NOMO-1 (cell line): ENCODE data around the gene ANKS1B.
A peak's percentile ranks its signal among the peaks of the same experiment; 100 is the strongest.
"Not testable (repeated sequence)": the region's sequence is repeated elsewhere in the genome, so short reads cannot be mapped to it uniquely, and the experiment has no call there.

ENCODE experiments used
- DNase-seq, 2 experiments: peaks; one replicate each; lab custom pipeline; 2025; ENCODE audit not compliant: unreplicated experiment in 2 of 2; lab: John Stamatoyannopoulos, UW

The ANKS1B gene

DNA sequence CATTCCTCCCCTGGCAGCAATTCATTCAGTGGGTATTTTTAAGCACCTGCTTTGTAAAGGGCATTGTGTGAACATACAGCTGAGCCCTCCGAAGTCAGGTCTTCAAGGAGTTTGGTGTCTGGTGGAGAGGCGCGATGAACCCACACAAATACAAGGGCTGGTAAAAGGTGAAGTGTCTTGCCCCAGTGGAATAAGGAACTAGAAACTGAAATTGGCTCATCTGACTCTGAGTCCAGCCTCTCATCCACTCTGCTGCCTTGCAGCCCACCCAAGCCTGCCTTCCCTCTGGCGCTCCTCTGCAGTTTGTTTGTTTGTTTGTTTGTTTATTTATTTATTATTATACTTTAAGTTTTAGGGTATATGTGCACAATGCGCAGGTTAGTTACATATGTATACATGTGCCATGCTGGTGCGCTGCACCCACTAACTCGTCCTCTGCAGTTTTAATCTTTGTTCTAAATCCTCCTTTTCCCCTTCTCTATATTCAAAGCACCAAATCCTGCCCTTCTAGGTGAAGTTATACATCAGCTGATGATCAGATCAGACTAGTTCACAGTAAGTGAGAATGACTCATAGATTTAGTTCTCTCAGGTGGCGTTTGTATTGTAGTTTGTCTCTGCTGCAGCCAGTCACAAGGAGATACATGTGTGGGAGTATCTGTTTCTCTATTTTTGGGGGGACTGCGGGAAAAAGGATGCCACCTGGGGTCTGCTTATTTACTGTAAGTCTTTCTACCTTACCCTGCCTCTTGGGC is 945.2 kb downstream of the ANKS1B start:
- peak; percentile 66 to 74 for DNase-seq

- no peak for DNase-seq
Observed at GRCh38 chr12:99036566-99036965, 948.2 kb downstream of the ANKS1B start.

- DNase-seq, result no peak
Observed at GRCh38 chr12:99035803-99036202, 948.9 kb downstream of the ANKS1B start.

- not testable (repeated sequence) for DNase-seq
Observed at GRCh38 chr12:99034201-99034600, 950.5 kb downstream of the ANKS1B start.

- no peak for DNase-seq
Observed at GRCh38 chr12:99029511-99030271, 955.0 kb downstream of the ANKS1B start.

- DNase-seq, result peak; percentile 9 to 60
Observed at GRCh38 chr12:99027461-99027860, 957.3 kb downstream of the ANKS1B start.

- no peak for DNase-seq
Observed at GRCh38 chr12:99027055-99027393, 957.7 kb downstream of the ANKS1B start.

- peak; percentile 44 to 91 for DNase-seq
Observed at GRCh38 chr12:99026332-99027054, 958.2 kb downstream of the ANKS1B start.

GRCh38 chr12:99024870-99025269 is 959.9 kb downstream of the ANKS1B start:
- no peak for DNase-seq

DNA sequence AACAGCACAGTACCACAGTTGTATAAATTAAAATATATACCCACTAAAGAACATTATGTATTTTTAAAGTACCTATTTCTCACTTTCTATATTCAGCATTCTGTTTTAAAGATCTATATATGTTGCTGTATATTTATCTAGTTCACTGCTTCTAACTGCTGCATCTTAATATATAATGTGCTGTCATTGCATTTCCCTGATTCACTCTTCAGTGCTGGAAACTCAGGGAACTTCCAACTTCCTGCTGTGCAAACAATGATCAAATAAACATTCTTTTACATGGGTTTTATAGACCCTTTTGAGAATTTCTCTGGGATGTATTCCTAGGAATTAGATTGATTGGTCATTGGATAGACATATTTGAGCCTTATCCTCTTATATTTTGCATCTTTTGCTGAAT is 960.5 kb downstream of the ANKS1B start:
- no peak for DNase-seq

- DNase-seq, result peak in 1 of 2 experiments; percentile 9
Observed at GRCh38 chr12:99020871-99021270, 963.9 kb downstream of the ANKS1B start.

GRCh38 chr12:99019798-99020197 is 964.9 kb downstream of the ANKS1B start:
- no peak for DNase-seq

- no peak for DNase-seq
Observed at GRCh38 chr12:99017971-99018370, 966.8 kb downstream of the ANKS1B start.

DNA sequence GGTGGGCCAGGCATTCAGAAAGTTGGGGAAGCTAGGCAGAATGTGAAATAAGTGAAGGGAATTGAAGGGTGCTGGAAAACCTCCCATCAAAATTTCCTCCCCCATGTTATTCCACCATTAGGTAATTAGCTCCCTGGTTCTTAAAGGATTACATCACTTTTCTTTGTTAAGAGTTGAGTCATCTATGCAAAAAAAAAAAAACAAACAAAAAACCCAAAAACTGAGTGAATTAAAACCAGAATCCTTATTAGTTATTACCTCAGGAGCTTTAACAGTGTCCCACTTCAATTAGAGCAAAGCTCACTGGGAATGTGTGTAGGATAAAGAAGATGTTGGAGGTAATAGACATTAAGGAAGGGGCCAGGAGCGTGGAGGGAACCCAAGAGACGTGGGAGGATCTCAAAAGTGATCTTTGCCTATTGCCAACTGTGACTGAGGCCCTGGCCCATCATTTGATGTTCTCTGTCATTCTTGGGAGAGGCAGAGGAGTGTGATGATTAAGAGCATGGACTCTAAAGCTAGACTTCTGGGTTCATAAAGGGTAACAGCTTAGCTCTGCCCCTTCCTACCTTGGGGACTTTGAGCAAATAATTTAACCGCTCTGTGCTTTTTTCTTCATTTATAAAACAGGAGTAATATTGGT is 975.0 kb downstream of the ANKS1B start:
- DNase-seq, result no peak

DNA sequence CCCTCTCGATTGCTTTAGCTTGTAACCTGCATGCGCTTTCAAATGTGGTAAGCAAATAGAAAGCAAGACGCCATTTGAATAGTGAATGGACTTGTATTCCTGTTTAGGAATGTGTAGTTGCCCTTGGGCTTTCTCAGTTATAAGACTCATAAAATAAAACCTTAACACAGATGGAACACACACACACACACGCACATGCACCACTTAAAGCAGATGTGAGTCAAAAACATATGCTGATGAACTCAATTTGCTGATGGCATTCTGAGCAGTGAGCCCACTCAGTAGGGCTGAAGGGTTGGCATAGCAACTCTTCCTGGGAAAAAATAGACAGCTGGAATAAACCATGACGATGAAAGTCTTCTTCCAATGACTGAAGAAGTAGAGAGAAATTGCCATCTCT is 979.1 kb downstream of the ANKS1B start:
- no peak for DNase-seq

DNA sequence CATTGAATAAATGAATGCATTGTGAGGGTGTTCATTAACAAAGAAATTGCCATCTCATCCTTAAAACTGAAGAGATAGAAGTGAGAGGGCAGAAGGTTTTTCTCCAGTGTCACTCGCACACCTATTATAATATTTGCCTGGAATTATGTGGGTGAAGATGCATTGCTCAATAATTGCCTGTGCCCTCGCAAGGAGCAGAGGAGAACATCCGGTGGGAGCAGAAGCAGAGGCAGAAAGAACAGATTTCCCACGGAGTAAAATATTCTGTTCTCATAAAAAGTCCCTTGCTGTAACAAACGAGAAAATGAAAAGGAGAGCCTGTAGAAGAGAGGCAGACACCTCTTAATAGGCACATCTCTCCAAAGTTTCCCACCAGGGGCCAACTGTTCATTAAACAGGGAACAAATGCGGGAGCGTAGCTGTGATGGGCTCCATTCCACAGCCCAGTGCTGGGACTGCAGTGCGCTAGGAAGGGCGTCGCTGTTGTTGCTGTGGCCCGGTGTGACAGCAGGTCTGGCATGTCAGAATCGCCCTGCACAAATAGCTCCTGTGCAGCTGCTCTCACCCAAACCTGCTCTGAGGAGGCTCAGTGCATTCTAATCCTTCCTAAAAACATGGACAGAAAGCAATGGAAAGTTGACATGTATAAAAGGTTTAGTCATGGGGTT is 979.8 kb downstream of the ANKS1B start:
- no peak for DNase-seq

GRCh38 chr12:99002731-99003130 is 982.0 kb downstream of the ANKS1B start:
- no peak for DNase-seq

DNA sequence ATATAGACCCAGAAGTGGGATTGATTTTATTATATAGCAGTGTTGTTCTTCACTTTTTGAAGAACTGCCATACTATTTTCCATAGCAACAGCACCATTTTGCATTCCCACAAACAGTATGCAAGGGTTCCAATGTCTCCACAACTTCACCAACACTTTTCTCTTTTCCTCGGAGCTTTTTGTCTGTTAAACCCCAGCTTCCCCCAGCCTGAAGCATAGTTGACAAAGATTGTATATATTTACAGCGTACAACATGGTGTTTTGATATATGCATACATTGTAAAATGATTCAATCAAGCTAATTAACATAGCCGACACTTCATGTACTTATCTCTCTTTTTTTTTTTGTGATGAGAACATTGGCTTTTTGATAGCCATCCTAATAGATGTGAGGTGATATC is 982.6 kb downstream of the ANKS1B start:
- no peak for DNase-seq

GRCh38 chr12:98999559-98999958 is 985.2 kb downstream of the ANKS1B start:
- DNase-seq, result no peak

- DNase-seq, result peak in 1 of 2 experiments; percentile 46
Observed at GRCh38 chr12:98998697-98999299, 985.9 kb downstream of the ANKS1B start.
